ENCODE results near the gene PUS1.

DNA sequence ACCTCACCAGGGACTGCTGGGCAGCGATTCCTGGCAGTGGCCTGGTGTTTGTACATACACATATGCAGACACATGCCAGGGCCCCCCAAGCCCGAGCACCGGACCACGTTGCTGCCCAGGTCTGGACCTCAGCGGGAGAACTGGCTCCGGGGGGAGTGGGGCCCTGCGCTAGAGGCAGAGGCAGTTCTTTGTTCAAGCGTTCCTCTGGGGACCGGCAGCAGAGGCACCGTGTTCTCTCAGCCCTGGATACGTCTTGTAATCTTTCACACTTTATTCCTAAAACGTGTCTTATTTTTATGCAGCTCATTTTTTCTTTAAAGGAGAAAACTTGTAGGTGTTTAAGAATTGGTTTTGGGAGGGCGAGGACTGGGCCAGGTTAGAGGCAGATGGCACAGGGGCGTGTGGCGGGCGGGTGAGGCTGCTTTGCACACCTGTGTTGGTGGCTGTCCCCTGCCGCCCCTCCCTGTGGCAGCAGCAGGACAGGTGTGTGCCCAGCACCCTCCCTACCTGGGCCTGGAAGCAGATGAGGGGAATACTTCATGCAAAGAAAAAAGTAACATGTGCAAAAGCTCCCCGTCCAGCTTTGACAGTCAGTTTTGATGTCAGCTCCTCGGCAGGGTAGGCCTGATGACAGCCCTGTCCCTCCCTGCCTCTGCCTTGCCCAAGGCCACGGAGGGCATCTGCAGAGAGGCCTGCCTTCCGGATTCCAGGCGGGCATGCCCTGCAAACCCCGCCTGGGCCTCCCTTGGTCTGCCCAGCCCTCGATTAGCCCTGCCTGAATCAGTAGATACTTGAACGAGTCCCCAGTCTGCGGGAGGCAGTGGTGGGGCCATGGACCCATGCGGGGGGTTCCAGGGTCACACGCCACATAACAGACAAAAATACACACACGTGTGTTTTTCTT, 7.0 kb upstream of the PUS1 start:
- TF ChIP-seq POLR2AphosphoS5 (IDR thresholded peaks at IDR 0.05; ENCODE audit: low read depth, low read length) (no peak), TAF1 (IDR thresholded peaks at IDR 0.05; ENCODE audit: borderline replicate concordance, low read depth, low read length) (no peak), POLR2A (IDR thresholded peaks at IDR 0.05; ENCODE audit: low read depth, low read length) (no peak)

Measured in GM12892 (cell line).